DOHH2 (cell line): ENCODE results near the gene FMNL1.
A peak's percentile ranks its signal among the peaks of the same experiment; 100 is the strongest.
"Not testable (repeated sequence)": the region's sequence is repeated elsewhere in the genome, so short reads cannot be mapped to it uniquely, and the experiment has no call there.

Experiments used
- H3F3A ChIP-seq: fragments of 200-600 bp; sonication (generic), shearing (Covaris generic); 2 replicates; pipeline ENCODE4 v1.6.0; 2016; ENCODE audit warnings: antibody characterized with exemption, mild to moderate bottlenecking; ENCODE audit not compliant: control insufficient read depth, insufficient read depth
- H3K27ac ChIP-seq: fragments of 200-600 bp; sonication (generic); 2 replicates; pipeline ENCODE4 v1.5.1; 2014; ENCODE audit warnings: low read depth, mild to moderate bottlenecking, low read length, moderate library complexity
- H3K27me3 ChIP-seq: fragments of 200-600 bp; sonication (generic); 2 replicates; pipeline ENCODE4 v1.6.1; 2014; ENCODE audit warnings: mild to moderate bottlenecking, low read length, mixed read lengths; ENCODE audit not compliant: control insufficient read depth
- H3K36me3 ChIP-seq: fragments of 200-600 bp; sonication (generic); 2 replicates; pipeline ENCODE4 v1.6.1; 2014; ENCODE audit warnings: mild to moderate bottlenecking, low read length, moderate library complexity, mixed read lengths; ENCODE audit not compliant: control insufficient read depth
- H3K4me1 ChIP-seq: fragments of 200-600 bp; sonication (generic); 2 replicates; pipeline ENCODE4 v1.6.1; 2014; ENCODE audit warnings: mild to moderate bottlenecking, low read length, mixed read lengths; ENCODE audit not compliant: control insufficient read depth
- H3K4me2 ChIP-seq: fragments of 200-600 bp; sonication (generic); 2 replicates; pipeline ENCODE4 v1.6.0; 2014; ENCODE audit warnings: mild to moderate bottlenecking, low read length, moderate library complexity
- H3K4me3 ChIP-seq: fragments of 200-600 bp; sonication (generic); 2 replicates; pipeline ENCODE4 v1.5.1; 2014; ENCODE audit warnings: mild to moderate bottlenecking, low read length, mixed read lengths
- H3K79me2 ChIP-seq: fragments of 200-600 bp; sonication (generic); 2 replicates; pipeline ENCODE4 v1.6.1; 2014; ENCODE audit warnings: mild to moderate bottlenecking, low read length, mixed read lengths; ENCODE audit not compliant: control insufficient read depth
- H3K9me2 ChIP-seq: fragments of 200-600 bp; sonication (generic); replicated peaks from 2 replicates; pipeline ENCODE4 v1.6.1; 2014; ENCODE audit warnings: mild to moderate bottlenecking, low read length, mixed read lengths; ENCODE audit not compliant: control insufficient read depth
- H3K9me3 ChIP-seq: fragments of 200-600 bp; sonication (generic); 2 replicates; pipeline ENCODE4 v1.6.1; 2014; ENCODE audit warnings: antibody characterized with exemption, low read length, mixed read lengths; ENCODE audit not compliant: control insufficient read depth, insufficient read depth
- H4K20me1 ChIP-seq: fragments of 200-600 bp; sonication (generic); 2 replicates; pipeline ENCODE4 v1.6.0; 2014; ENCODE audit warnings: low read depth, mild to moderate bottlenecking, antibody characterized with exemption, low read length, moderate library complexity; ENCODE audit not compliant: control insufficient read depth, insufficient read depth
- CTCF ChIP-seq: fragments of 200-600 bp; sonication (generic); IDR thresholded peaks from one replicate; pipeline ENCODE4 v1.5.1; 2014; ENCODE audit warnings: antibody characterized with exemption, mild to moderate bottlenecking, low read depth, low read length; ENCODE audit not compliant: poor library complexity, severe bottlenecking
- EZH2phosphoT487 ChIP-seq: fragments of 200-600 bp; sonication (generic); IDR thresholded peaks from 2 replicates; pipeline ENCODE4 v1.6.1; 2017; ENCODE audit warnings: borderline replicate concordance, mild to moderate bottlenecking, antibody characterized with exemption, low read length, moderate library complexity, mixed read lengths

Gene FMNL1

GRCh38 chr17:45200701-45201100, 21.0 kb upstream of the FMNL1 start:
- Histone ChIP-seq H3K9me2 (no peaks in the 10 kb centered on the region), H3K4me1 (peaks cover 26% of the 10 kb centered on the region), H3K79me2 (no peaks in the 10 kb centered on the region), H4K20me1 (no peaks in the 10 kb centered on the region), H3K9me3 (no peaks in the 10 kb centered on the region), H3K27ac (no peak overlapping the region), H3F3A (no peaks in the 10 kb centered on the region), H3K4me3 (no peak overlapping the region), H3K27me3 (no peaks in the 10 kb centered on the region; the same call in 1 of the 2 replicates), H3K36me3 (no peaks in the 10 kb centered on the region), H3K4me2 (no peak overlapping the region)
- TF ChIP-seq CTCF (no peak), EZH2phosphoT487 (no peak)

- Histone ChIP-seq H3K9me2 (no peaks in the 10 kb centered on the region), H3K4me1 (peaks cover 26% of the 10 kb centered on the region)
These were observed 20.2 kb upstream of the FMNL1 start for GRCh38 chr17:45201457-45201856.

GRCh38 chr17:45201880-45202279, 19.8 kb upstream of the FMNL1 start:
- H3K4me2 ChIP-seq, H3K27me3 ChIP-seq, H3K79me2 ChIP-seq, H3K9me3 ChIP-seq, H3K27ac ChIP-seq, H3F3A ChIP-seq, H3K36me3 ChIP-seq, H3K9me2 ChIP-seq, H4K20me1 ChIP-seq, H3K4me3 ChIP-seq: not testable (repeated sequence)
- peaks cover 26% of the 10 kb centered on the region for H3K4me1 ChIP-seq

More at GRCh38 chr17:45201457-45201856, 20.2 kb upstream of the FMNL1 start:
- H3K4me2 ChIP-seq, result no peak overlapping the region
- TF ChIP-seq EZH2phosphoT487 (no peak), CTCF (no peak)
- H3K4me3 ChIP-seq, result no peak overlapping the region
- no peaks in the 10 kb centered on the region for H3F3A ChIP-seq
- H3K9me3 ChIP-seq, result no peaks in the 10 kb centered on the region
- no peaks in the 10 kb centered on the region for H4K20me1 ChIP-seq
- no peaks in the 10 kb centered on the region for H3K79me2 ChIP-seq
- H3K27ac ChIP-seq, result no peak overlapping the region
- no peaks in the 10 kb centered on the region for H3K36me3 ChIP-seq
- H3K27me3 ChIP-seq, result no peaks in the 10 kb centered on the region; the same call in 1 of the 2 replicates

GRCh38 chr17:45218895-45219661, 2.6 kb upstream of the FMNL1 start:
- Histone ChIP-seq H3K9me3 (no peaks in the 10 kb centered on the region), H3K36me3 (no peaks in the 10 kb centered on the region), H3K4me1 (peaks cover 27% of the 10 kb centered on the region), H4K20me1 (no peaks in the 10 kb centered on the region; the same call in 1 of the 2 replicates), H3K4me2 (no peak overlapping the region), H3K4me3 (no peak overlapping the region), H3F3A (peaks cover 19% of the 10 kb centered on the region), H3K79me2 (peaks cover 21% of the 10 kb centered on the region), H3K27me3 (peaks cover 6% of the 10 kb centered on the region; the same call in 1 of the 2 replicates), H3K27ac (no peak overlapping the region), H3K9me2 (no peaks in the 10 kb centered on the region)
- no peak for TF ChIP-seq EZH2phosphoT487
- peak; percentile 92 for TF ChIP-seq CTCF
